ENCODE measurements around the gene PANK3.
A peak's percentile ranks its signal among the peaks of the same experiment; 100 is the strongest.

DNA sequence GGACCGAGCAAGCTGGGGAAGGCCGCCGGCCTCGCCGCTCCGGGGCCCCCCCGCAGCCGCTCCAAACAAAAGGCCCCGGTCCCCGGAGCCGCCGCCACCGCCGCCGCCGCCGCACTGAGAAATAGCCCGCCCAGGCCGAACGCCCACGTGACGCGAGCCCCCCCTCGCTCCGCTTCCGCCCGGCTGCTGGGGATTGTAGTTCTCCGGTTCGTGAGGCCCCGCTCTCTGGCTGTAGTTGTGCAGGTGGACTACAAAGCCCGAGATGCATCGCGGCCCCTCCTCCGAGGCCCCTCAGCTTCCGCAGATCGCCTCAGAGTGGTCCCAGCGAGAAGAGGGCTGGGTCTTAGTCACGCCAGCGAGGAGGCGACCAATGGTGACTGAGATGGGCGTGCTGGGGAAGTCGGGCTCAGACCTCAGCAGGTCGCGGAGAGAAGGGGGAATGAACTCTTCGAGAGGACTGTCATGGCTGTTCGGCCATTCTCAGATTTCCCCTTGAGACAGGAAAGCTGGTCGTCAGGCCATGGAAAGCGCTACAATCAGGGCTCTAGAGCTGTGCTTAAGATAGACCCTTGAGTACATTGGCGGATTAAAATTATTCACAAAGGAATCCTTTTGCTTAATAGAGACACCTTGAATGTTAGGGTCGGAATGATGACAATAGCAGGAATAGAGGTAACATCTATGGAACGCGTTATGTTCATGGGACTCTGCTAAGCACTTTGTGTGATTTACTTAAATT lies 489 bp upstream of the PANK3 start:
- TF ChIP-seq, protein P1, sequence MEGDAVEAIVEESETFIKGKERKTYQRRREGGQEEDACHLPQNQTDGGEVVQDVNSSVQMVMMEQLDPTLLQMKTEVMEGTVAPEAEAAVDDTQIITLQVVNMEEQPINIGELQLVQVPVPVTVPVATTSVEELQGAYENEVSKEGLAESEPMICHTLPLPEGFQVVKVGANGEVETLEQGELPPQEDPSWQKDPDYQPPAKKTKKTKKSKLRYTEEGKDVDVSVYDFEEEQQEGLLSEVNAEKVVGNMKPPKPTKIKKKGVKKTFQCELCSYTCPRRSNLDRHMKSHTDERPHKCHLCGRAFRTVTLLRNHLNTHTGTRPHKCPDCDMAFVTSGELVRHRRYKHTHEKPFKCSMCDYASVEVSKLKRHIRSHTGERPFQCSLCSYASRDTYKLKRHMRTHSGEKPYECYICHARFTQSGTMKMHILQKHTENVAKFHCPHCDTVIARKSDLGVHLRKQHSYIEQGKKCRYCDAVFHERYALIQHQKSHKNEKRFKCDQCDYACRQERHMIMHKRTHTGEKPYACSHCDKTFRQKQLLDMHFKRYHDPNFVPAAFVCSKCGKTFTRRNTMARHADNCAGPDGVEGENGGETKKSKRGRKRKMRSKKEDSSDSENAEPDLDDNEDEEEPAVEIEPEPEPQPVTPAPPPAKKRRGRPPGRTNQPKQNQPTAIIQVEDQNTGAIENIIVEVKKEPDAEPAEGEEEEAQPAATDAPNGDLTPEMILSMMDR (IDR thresholded peaks at IDR 0.05): peak in 1 of 6 experiments; percentile 7
- peak in 3 of 4 donors; percentile 66 to 89 (median 79) for TF ChIP-seq POLR2A (IDR thresholded peaks at IDR 0.05)

All from esophagus squamous epithelium (tissue), 4 donors.